Lower leg skin (tissue), 4 donors: ENCODE results near the gene PIP5KL1. TPM values are rescaled to one million over a fixed set of nuclear protein-coding genes. Genes with fewer than 3 reads are reported as not detected.

Source experiments
- DNase-seq, 2 donors: peaks; one replicate each; pipeline ENCODE4 v3.0.0-alpha.2; 2019; ENCODE audit warnings: low spot score in 2 of 2
- H3K4me3 ChIP-seq: fragments of 200-600 bp; sonication (generic); 2 replicates; pipeline ENCODE4 v1.5.1; 2017; ENCODE audit warnings: mild to moderate bottlenecking, low read depth; ENCODE audit not compliant: poor library complexity, severe bottlenecking
- CTCF ChIP-seq, 3 donors: fragments of 450-650 bp; IDR thresholded peaks; one replicate each; pipeline ENCODE4 v1.5.1; 2016; ENCODE audit warnings: antibody characterized with exemption in 3 of 3, mild to moderate bottlenecking in 3 of 3, moderate library complexity in 2 of 3
- POLR2A ChIP-seq, 2 donors: fragments of 450-650 bp; IDR thresholded peaks; one replicate each; pipeline ENCODE4 v1.6.1; 2016 to 2017; ENCODE audit warnings: antibody characterized with exemption in 2 of 2, mild to moderate bottlenecking in 1 of 2, moderate library complexity in 1 of 2
- WGBS, 2 donors: methylation state at CpG; one replicate each; pipeline ENCODE4 v1.1.5; 2018; 5-methylcytosine and 5-hydroxymethylcytosine counted together
- intact Hi-C: fragments of 100-400 bp; cut with DNase I; formaldehyde crosslinking; loops from one replicate; pipeline ENCODE4 v1.15.0; 2023; ENCODE audit warnings: low total_unique reads
- total RNA-seq, 4 donors: library from RNA; depleted of rRNA; stranded (reverse); fragments of >200 nt; gene quantifications; one replicate each; pipeline ENCODE4 v1.1.0, GENCODE V29; 2016

PIP5KL1 gene
- total RNA-seq, 4 donors from 2014 or later: 4.1 to 11.3 (median 8.4) TPM

GRCh38 chr9:127923771-127924170 is 6.8 kb downstream of the PIP5KL1 start:
- intact Hi-C loops: loop anchor here (5.0 to 10.0 kb wide), 3 partner anchors 186 to 419 kb away; partner anchors contain the start of gene TOR2A
- no peak for DNase-seq
- TF ChIP-seq POLR2A (IDR thresholded peaks at IDR 0.05) (no peak), CTCF (IDR thresholded peaks at IDR 0.05) (no peak)
- H3K4me3 ChIP-seq: no peak overlapping the region
- WGBS, 2 donors: 68 to 79% methylated on average over 8 of the region's 8 CpGs

- intact Hi-C loops: loop anchor here (5.0 to 10.0 kb wide), 3 partner anchors 186 to 418 kb away; partner anchors contain the start of gene TOR2A
- no peak for DNase-seq
- no peak overlapping the region for H3K4me3 ChIP-seq
- TF ChIP-seq POLR2A (IDR thresholded peaks at IDR 0.05): no peak
- TF ChIP-seq CTCF (IDR thresholded peaks at IDR 0.05): no peak
- WGBS, 2 donors: 65 to 70% methylated on average over 6 of the region's 6 CpGs
These were observed 7.5 kb downstream of the PIP5KL1 start for GRCh38 chr9:127923046-127923445.

- no peak overlapping the region for H3K4me3 ChIP-seq
- DNase-seq: peak in 1 of 2 donors; percentile 96
- 0 to 8% methylated on average over 12 to 33 of the region's 45 CpGs for WGBS, 2 donors
- intact Hi-C loops: loop anchor here (5.0 to 10.0 kb wide), 3 partner anchors 184 to 417 kb away; partner anchors contain the start of gene TOR2A
- TF ChIP-seq CTCF (IDR thresholded peaks at IDR 0.05) (peak in 1 of 3 donors; percentile 90), POLR2A (IDR thresholded peaks at IDR 0.05) (no peak)
These were observed 8.9 kb downstream of the PIP5KL1 start for GRCh38 chr9:127921557-127922120.

GRCh38 chr9:127920794-127921193 is 9.8 kb downstream of the PIP5KL1 start:
- H3K4me3 ChIP-seq: no peak overlapping the region
- TF ChIP-seq CTCF (IDR thresholded peaks at IDR 0.05) (no peak), POLR2A (IDR thresholded peaks at IDR 0.05) (no peak)
- WGBS, 2 donors: 85 to 90% methylated on average over 7 of the region's 7 CpGs
- intact Hi-C loops: loop anchor here (5.0 to 10.0 kb wide), 3 partner anchors 183 to 416 kb away; partner anchors contain the start of gene TOR2A
- DNase-seq: no peak

GRCh38 chr9:127919253-127919815 is 11.2 kb downstream of the PIP5KL1 start:
- intact Hi-C loops: no loop called here
- no peak overlapping the region for H3K4me3 ChIP-seq
- 23 to 31% methylated on average over 8 of the region's 8 CpGs for WGBS, 2 donors
- peak; percentile 95 to 98 for DNase-seq
- TF ChIP-seq POLR2A (IDR thresholded peaks at IDR 0.05) (no peak), CTCF (IDR thresholded peaks at IDR 0.05) (no peak)
